ENCODE data around the gene MLC1.

The MLC1 gene

GRCh38 chr22:50014655-50015401 lies 70.4 kb downstream of the MLC1 start:
- no peak for FAIRE-seq

- no peak for FAIRE-seq
Measured at GRCh38 chr22:50014053-50014501, 71.1 kb downstream of the MLC1 start.

GRCh38 chr22:50012211-50013181 lies 72.7 kb downstream of the MLC1 start, which contains the start of gene IL17REL:
Gene IL17REL, minus strand, starts transcription at chr22:50012765. Its CDS starts 119 bp downstream, at chr22:50012646.
- no peak for FAIRE-seq

- FAIRE-seq = no peak
Measured at GRCh38 chr22:50011447-50012210, 73.6 kb downstream of the MLC1 start.

- no peak for FAIRE-seq
Measured at GRCh38 chr22:50010676-50011446, 74.4 kb downstream of the MLC1 start.

- no peak for FAIRE-seq
Measured at GRCh38 chr22:50009765-50010675, 75.2 kb downstream of the MLC1 start.

Measured in colon (tissue), 2 donors.